Stimulated activated CD4-positive, alpha-beta T cell treated with anti-CD3 and anti-CD28 coated beads, Interleukin-1b, Interleukin-23, amount 100 ng/mL, for 1 hour (primary cell): ENCODE measurements around the gene GARIN5B.
"Not testable (repeated sequence)": the region's sequence is repeated elsewhere in the genome, so short reads cannot be mapped to it uniquely, and the experiment has no call there.

ENCODE experiments used
- DNase-seq, 2 donors: peaks; one replicate each; pipeline ENCODE4 v3.0.0-alpha.2; 2020; ENCODE audit warnings: low read depth in 2 of 2

Gene GARIN5B

DNA sequence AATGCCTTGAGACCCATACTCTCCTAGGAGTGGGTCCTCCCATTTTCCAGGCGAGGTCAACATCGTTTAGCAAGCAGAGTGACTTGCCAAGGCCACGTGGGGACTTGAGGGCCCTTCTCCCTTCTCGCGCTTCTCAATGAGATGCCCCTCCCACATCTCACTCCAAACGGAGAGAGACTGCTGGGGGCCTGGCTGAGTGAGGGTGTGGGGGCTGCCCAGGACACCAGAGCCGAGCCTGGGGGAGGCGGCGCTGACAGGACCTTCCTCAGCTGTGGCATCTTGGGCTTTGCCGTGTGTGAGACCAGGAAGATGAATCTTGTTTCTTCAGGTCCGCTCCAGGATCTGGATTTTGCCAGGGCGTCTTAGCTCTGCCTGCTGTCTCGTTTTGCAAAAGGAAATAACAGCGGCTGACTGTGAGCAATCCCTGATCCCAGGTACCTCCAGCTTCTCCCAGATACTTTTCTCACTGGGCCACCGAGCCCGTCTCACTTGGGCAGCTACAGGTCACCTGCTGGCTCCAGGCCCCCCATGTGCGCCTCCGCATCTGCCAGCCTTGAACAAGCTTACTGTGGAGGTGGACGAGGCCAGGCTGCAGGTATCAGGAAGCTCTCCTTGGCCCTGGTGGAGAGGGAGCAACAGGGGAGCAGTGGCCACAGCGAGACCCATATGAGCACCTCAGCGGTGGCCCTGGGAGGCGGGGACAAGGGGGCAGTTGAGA lies 14.6 kb downstream of the GARIN5B start:
- DNase-seq, result no peak

DNA sequence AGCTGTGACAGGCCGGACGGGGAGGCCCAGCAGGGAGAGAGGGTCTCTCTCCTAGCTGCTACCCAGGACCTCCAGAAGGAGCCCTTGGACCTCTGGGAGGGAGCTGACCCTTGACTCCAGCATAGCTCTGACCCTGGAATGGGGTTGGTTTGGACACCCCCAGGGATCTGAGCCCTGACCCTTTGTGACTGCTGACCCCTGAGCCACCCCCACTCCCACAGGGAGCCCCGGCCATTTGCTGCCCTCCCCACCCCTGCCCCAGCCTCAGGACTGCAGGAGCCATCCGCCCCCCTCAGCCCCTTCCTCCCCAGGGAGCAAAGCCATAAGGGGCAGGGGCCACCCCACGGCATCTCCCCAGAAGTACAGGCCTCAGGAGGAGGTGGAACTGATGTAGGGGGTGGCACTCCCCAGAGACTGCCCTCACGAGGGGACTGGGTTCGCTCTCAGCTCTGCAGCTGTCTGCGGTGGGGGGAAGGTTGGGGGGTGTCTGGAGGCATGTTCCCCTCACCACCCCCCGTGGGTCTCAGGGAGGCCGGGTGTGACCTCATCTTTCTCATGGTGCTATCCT lies 15.5 kb downstream of the GARIN5B start:
- DNase-seq, result no peak

DNA sequence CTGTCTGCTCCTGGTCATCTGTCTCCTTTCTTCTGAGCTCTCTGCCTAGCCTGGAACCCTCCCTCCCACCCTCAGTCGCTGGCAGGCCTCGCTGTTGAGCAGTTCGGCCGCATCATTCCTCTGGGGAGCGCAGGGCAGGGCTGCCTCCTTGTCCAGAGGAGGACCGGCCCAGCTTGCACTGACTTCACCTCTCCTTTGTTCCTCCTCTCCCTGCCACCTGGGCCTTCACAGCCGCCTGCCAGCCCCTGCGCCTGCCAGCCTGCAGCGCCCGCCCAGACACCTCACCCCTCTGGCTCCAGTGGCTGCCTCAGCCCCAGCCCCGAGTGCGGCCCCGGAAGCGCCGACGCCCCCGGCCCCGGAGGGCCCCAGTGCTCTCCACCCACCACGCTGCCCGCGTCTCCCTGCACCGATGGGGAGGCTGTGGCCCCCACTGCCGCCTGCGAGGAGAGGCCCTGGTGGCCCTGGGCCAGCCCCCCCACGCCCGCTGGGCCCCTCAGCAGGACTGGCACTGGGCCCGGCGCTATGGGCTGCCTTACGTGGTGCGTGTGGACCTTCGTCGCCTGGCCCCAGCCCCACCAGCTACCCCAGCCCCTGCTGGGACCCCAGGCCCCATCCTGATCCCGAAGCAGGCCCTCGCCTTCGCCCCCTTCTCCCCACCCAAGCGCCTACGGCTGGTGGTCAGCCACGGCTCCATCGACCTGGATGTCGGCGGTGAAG lies 16.2 kb downstream of the GARIN5B start:
- no peak for DNase-seq

DNA sequence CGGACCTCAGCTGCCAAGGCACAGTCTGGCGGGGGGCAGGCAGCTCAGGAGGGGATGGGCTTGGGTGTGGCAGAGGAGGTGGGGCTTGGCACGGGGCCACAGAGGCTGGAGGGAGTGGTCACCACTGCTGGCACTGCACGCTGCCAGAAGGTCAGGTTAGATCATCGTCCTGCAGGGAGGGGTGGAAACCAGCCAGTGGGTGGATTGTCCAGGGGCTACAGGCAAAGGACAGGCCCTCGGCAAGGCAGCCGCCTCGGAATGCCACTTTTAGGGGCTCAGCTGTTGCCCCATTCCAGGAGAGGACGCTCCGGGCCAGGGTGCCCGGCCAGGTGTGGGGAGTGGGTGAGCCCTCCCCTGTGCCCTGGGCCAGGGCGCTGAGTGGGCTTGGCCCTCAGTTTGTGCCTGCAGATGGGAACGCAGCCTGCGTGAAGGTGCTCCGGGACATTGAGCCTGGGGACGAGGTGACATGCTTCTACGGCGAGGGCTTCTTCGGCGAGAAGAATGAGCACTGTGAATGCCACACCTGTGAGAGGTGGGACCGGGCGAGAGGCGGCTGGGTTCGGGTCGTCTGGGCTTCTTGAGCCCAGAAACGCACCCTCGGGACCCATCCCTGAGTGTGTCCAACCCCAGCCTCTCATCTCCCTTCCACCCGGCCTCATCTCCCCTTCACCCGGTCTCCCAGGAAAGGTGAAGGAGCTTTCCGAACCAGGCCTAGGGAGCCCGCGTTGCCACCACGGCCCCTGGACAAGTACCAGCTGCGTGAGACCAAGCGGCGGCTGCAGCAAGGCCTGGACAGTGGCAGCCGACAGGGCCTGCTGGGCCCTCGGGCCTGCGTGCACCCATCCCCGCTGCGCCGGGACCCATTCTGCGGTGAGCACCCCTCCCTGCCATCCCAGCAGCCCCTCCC lies 17.0 kb downstream of the GARIN5B start:
- DNase-seq, result no peak

DNA sequence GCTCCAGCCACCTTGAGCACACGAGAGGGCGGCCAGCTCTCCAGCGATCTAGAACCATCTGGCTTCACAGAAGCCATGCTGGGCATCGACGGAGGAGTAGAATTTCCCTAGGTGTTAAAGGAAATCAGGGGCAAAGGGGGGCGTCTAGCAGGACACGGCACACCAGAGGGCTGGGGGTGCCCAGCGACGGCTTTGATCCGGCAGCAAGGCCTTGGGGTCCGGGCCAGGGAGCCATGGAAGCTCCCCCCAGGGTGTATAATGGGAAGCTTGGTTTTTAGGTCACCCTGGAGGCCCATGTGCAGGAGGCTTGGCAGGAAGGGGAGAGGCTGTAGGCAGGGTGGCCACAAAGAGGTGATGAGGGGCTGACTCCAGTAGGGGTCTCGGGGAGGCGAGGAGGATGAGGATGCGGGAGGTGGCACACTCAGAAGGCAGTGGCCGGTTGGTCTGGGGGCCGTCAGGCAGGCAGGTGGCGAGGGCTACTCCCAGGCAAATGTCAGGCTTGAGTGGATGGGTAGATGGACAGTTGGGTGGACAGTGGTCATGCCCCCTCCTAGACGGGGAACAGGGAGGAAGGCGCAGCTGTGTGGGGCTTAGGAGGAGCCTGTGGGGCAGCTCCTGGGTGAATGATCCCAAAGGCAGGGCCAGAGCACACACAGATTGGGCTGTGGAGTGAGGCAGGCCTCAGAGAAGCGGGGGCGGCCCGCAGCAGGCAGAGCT lies 17.8 kb downstream of the GARIN5B start:
- DNase-seq, result no peak

GRCh38 chr19:55344444-55344843 lies 18.6 kb downstream of the GARIN5B start:
- no peak for DNase-seq

DNA sequence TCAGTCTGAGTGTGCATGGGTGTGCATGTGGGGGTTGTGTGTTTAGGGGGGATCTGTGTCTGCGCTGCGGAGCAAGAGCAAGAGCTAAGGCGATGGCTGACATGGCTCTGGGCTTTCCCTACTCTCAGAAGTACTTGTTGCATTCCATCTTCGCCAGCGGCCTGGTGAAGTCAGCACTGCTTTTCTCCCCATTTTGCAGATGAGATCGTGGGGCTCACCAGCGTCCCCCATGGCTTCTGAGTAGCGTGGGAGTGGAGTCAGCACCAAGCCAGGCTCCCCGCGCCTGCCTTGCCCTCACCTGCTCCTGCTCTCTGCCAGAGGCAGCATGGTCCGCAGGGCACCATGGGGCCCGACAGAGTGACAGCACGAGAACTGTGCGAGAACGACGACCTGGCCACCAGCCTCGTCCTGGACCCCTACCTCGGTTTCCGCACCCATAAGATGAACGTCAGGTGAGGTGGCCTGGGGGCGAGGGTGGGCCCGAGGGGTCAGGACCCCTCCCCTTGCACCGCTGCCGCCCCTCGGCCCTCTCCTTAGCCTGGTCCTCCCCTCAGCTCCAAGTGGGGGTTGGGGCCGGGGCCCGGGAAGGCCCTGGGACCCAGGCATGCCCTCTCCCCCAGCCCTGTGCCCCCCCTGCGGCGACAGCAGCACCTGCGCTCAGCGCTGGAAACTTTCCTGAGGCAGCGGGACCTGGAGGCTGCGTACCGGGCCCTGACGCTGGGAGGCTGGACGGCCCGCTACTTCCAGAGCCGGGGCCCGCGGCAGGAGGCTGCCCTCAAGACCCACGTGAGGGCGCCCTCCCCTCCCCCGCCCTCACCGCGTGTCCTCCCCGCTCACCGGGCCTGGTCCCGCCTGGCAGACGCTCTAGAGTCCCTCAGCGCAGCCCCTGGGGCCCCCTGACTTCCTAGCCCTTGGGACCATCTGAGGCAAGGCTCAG lies 21.2 kb downstream of the GARIN5B start:
- DNase-seq, result no peak

GRCh38 chr19:55341171-55341588 lies 21.9 kb downstream of the GARIN5B start:
- peak in 1 of 2 donors; percentile 41 for DNase-seq

GRCh38 chr19:55340784-55341147 lies 22.3 kb downstream of the GARIN5B start:
- DNase-seq, result no peak

DNA sequence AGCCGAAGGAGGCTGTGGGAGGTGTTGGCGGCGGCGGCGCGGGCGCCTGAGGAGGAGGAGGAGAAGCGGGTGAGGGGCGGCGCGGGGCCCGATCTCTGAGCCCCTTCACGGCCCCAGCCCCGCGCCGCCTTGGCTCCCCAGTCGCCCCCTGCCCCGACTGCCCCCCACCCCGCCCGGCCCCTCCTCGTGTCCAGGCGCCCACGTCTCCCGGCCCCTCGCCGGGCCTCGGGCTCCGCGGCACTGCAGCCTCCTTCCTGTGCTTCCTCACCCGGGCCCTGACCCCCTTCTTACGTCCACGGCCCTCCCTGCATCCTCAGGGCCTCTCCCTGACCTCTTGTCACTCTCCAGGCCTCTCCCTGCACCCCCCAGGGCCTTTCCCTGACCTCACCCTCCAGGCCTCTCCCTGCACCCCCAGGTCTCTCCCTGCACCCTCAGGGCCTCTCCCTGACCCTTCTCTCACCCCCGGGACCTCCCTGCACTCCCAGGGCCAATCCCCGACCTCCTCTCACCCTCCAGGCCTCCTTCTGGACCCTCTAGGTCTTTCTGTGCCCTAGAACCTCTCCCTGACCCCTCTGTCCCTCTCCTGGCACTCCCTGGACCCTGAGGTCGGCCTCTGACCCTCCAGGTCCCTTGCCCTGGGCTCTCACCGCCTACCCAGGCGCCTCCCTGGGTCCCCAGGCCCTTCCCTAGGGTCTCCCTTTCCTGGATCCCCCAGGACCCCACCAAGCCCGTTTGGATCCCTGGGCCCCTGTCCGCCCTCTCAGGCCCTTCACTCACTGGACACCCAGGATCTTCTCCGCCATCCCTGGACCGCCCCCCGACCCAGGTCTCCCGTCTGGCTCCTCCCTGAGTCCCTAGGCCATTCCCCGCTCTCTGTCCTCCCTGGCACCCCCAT lies 22.9 kb downstream of the GARIN5B start:
- DNase-seq, result no peak

GRCh38 chr19:55339105-55339888 lies 23.8 kb downstream of the GARIN5B start, which contains the start of gene KMT5C:
Gene KMT5C, plus strand, starts transcription at chr19:55339876. Its CDS starts 2,061 bp downstream, at chr19:55341937.
- peak; percentile 100 for DNase-seq

GRCh38 chr19:55336101-55336500 lies 27.0 kb downstream of the GARIN5B start:
- DNase-seq, result no peak

GRCh38 chr19:55333870-55334269 lies 29.2 kb downstream of the GARIN5B start:
- no peak for DNase-seq

GRCh38 chr19:55329791-55330190 lies 33.3 kb downstream of the GARIN5B start:
- DNase-seq, result not testable (repeated sequence)

DNA sequence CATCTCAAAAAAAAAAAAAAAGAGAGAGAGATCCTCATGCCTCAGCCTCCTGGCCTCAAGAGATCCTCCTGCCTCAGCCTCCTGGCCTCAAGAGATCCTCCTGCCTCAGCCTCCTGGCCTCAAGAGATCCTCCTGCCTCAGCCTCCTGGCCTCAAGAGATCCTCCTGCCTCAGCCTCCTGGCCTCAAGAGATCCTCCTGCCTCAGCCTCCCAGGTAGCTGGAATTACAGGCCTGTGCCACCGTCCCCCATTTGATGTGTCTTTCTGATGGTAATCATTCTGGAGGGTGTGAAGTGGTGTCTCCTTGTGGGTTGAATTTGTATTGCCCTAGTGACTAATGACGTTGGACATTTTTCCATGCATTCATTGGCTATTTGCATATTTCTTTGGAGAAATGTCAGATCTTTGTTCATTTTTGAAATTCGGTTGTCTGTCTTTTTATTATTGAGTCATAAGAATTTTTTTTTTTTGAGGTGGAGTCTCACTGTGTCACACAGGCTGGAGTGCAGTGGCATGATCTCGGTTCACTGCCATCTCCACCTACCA lies 34.2 kb downstream of the GARIN5B start:
- not testable (repeated sequence) for DNase-seq

GRCh38 chr19:55325172-55325571 lies 37.9 kb downstream of the GARIN5B start, which contains the start of gene TMEM150B:
Gene TMEM150B, minus strand, starts transcription at chr19:55325341. Its CDS starts 4,305 bp downstream, at chr19:55321036.
- DNase-seq, result no peak

GRCh38 chr19:55324662-55325061 lies 38.4 kb downstream of the GARIN5B start:
- no peak for DNase-seq
